GM23338 (cell line): ENCODE data around the gene DLK1. TPM values are rescaled to one million over a fixed set of nuclear protein-coding genes. Genes with fewer than 3 reads are reported as not detected.

Experiments
- CREB1 ChIP-seq: fragments of 250-450 bp; sonication (Bioruptor Pico); IDR thresholded peaks from 2 replicates; pipeline ENCODE4 v1.5.0; 2020; ENCODE audit warnings: low read depth, mild to moderate bottlenecking, moderate library complexity
- EZH2 ChIP-seq: fragments of 200-600 bp; sonication (generic); IDR thresholded peaks from one replicate; pipeline ENCODE4 v1.8.0; 2017; ENCODE audit warnings: antibody characterized with exemption, mild to moderate bottlenecking, low read depth; ENCODE audit not compliant: unreplicated experiment
- JUNB ChIP-seq: IDR thresholded peaks from one replicate; pipeline ENCODE4 v1.6.1; 2016; ENCODE audit warnings: antibody characterized with exemption; ENCODE audit not compliant: unreplicated experiment
- NANOG ChIP-seq: IDR thresholded peaks from 2 replicates; pipeline ENCODE4 v1.6.1; 2016; ENCODE audit warnings: antibody characterized with exemption, borderline replicate concordance
- POLR2AphosphoS5 ChIP-seq: IDR thresholded peaks from 2 replicates; pipeline ENCODE4 v1.6.1; 2016; ENCODE audit warnings: antibody characterized with exemption, low read depth
- ZNF114 ChIP-seq: fragments of 250-450 bp; sonication (Bioruptor Pico); IDR thresholded peaks from 2 replicates; pipeline ENCODE4 v1.5.0; 2020; ENCODE audit warnings: mild to moderate bottlenecking, moderate library complexity
- ZNF331 ChIP-seq: fragments of 250-450 bp; sonication (Bioruptor Pico); IDR thresholded peaks from 2 replicates; pipeline ENCODE4 v1.5.0; 2020; ENCODE audit warnings: low read depth, mild to moderate bottlenecking, moderate library complexity
- polyA plus RNA-seq: library from polyadenylated mRNA; unstranded; fragments of >200 nt; fragmentation: Nextera tagmentation; extraction: Ambion mirVana; gene quantifications from 2 replicates; pipeline ENCODE4 v1.2.1, GENCODE V29; 2016
- total RNA-seq: library from RNA; depleted of rRNA; stranded (reverse); fragments of >200 nt; shearing (Covaris generic); gene quantifications from 2 replicates; pipeline ENCODE4 v1.2.3, GENCODE V29; 2014
- TF ChIP-seq, protein P1 (sequence below): fragments of 250-450 bp; sonication (Bioruptor Pico); IDR thresholded peaks from 2 replicates; pipeline ENCODE4 v1.5.0; 2020; ENCODE audit warnings: mild to moderate bottlenecking, moderate library complexity
- TF ChIP-seq, protein P2 (sequence below), 2 experiments: fragments of 200-600 bp in 1 of 2; sonication (generic) in 1 of 2; conservative IDR thresholded peaks; 2 replicates each; pipeline versions ENCODE4 v1.5.1 to v1.6.1; 2016 to 2017; ENCODE audit warnings: antibody characterized with exemption in 2 of 2, low read depth in 2 of 2, mild to moderate bottlenecking in 2 of 2, moderate library complexity in 1 of 2
- TF ChIP-seq, protein P3 (sequence below): IDR thresholded peaks from 2 replicates; pipeline ENCODE4 v1.6.1; 2016; ENCODE audit warnings: antibody characterized with exemption

The DLK1 gene
- total and polyA plus RNA-seq, 2 experiments from 2014 or later, result 1.1 to 1.2 TPM

DNA sequence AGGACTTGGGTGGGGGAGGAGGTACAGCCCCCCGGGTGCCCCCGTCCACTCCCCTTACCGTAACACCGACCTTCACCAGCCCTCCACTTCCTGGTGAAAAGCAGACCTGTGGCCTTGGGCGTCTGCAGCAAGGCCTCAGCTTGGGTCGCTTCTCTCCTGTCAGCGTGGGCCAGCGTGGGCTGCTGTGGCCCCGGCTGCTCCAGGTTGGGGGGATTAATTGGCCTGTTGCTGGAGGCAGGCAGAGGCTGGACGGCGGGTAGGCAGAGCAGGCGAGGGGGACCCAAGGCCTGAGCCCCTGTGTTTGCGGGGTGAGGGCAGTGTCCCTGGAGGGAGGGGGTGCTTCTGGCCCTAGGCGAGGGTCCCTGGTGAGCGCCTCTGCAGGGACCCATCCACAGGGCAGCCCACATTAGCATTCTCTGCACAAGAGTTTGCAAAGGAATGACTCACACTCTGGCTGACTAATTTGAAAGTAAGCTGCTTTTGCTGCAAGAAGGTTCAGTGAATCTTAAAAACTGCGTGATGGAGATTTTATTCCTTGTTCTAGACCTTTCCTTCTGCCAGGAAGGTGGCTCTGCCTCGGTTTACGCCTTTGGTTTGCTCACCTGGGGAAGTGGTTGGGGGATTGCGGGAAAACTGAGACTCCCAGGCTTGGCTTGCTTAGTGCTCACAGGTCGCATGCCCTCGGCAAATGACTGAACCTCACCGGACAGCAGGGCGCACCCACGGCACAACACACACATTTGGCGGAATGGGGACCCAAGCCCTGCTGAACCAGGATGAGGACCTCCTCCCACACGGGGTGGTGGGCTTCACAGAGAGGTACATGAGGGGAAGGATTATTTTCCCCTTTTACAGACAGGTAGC lies 37.9 kb upstream of the DLK1 start (continued):
- TF ChIP-seq, protein P1, sequence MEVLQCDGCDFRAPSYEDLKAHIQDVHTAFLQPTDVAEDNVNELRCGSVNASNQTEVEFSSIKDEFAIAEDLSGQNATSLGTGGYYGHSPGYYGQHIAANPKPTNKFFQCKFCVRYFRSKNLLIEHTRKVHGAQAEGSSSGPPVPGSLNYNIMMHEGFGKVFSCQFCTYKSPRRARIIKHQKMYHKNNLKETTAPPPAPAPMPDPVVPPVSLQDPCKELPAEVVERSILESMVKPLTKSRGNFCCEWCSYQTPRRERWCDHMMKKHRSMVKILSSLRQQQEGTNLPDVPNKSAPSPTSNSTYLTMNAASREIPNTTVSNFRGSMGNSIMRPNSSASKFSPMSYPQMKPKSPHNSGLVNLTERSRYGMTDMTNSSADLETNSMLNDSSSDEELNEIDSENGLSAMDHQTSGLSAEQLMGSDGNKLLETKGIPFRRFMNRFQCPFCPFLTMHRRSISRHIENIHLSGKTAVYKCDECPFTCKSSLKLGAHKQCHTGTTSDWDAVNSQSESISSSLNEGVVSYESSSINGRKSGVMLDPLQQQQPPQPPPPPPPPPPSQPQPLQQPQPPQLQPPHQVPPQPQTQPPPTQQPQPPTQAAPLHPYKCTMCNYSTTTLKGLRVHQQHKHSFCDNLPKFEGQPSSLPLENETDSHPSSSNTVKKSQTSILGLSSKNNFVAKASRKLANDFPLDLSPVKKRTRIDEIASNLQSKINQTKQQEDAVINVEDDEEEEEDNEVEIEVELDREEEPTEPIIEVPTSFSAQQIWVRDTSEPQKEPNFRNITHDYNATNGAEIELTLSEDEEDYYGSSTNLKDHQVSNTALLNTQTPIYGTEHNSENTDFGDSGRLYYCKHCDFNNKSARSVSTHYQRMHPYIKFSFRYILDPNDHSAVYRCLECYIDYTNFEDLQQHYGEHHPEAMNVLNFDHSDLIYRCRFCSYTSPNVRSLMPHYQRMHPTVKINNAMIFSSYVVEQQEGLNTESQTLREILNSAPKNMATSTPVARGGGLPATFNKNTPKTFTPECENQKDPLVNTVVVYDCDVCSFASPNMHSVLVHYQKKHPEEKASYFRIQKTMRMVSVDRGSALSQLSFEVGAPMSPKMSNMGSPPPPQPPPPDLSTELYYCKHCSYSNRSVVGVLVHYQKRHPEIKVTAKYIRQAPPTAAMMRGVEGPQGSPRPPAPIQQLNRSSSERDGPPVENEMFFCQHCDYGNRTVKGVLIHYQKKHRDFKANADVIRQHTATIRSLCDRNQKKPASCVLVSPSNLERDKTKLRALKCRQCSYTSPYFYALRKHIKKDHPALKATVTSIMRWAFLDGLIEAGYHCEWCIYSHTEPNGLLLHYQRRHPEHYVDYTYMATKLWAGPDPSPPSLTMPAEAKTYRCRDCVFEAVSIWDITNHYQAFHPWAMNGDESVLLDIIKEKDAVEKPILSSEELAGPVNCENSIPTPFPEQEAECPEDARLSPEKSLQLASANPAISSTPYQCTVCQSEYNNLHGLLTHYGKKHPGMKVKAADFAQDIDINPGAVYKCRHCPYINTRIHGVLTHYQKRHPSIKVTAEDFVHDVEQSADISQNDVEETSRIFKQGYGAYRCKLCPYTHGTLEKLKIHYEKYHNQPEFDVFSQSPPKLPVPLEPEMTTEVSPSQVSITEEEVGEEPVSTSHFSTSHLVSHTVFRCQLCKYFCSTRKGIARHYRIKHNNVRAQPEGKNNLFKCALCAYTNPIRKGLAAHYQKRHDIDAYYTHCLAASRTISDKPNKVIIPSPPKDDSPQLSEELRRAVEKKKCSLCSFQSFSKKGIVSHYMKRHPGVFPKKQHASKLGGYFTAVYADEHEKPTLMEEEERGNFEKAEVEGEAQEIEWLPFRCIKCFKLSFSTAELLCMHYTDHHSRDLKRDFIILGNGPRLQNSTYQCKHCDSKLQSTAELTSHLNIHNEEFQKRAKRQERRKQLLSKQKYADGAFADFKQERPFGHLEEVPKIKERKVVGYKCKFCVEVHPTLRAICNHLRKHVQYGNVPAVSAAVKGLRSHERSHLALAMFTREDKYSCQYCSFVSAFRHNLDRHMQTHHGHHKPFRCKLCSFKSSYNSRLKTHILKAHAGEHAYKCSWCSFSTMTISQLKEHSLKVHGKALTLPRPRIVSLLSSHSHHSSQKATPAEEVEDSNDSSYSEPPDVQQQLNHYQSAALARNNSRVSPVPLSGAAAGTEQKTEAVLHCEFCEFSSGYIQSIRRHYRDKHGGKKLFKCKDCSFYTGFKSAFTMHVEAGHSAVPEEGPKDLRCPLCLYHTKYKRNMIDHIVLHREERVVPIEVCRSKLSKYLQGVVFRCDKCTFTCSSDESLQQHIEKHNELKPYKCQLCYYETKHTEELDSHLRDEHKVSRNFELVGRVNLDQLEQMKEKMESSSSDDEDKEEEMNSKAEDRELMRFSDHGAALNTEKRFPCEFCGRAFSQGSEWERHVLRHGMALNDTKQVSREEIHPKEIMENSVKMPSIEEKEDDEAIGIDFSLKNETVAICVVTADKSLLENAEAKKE, result no peak
- TF ChIP-seq POLR2AphosphoS5 (no peak), ZNF114 (CRISPR knock-in tag) (no peak), NANOG (no peak), ZNF331 (CRISPR knock-in tag) (no peak), CREB1 (no peak), JUNB (no peak), EZH2 (no peak)
- TF ChIP-seq, protein P2, sequence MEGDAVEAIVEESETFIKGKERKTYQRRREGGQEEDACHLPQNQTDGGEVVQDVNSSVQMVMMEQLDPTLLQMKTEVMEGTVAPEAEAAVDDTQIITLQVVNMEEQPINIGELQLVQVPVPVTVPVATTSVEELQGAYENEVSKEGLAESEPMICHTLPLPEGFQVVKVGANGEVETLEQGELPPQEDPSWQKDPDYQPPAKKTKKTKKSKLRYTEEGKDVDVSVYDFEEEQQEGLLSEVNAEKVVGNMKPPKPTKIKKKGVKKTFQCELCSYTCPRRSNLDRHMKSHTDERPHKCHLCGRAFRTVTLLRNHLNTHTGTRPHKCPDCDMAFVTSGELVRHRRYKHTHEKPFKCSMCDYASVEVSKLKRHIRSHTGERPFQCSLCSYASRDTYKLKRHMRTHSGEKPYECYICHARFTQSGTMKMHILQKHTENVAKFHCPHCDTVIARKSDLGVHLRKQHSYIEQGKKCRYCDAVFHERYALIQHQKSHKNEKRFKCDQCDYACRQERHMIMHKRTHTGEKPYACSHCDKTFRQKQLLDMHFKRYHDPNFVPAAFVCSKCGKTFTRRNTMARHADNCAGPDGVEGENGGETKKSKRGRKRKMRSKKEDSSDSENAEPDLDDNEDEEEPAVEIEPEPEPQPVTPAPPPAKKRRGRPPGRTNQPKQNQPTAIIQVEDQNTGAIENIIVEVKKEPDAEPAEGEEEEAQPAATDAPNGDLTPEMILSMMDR (conservative IDR thresholded peaks at IDR 0.05; ENCODE audit: low read depth in 2 of 2), result no peak
- TF ChIP-seq, protein P3, sequence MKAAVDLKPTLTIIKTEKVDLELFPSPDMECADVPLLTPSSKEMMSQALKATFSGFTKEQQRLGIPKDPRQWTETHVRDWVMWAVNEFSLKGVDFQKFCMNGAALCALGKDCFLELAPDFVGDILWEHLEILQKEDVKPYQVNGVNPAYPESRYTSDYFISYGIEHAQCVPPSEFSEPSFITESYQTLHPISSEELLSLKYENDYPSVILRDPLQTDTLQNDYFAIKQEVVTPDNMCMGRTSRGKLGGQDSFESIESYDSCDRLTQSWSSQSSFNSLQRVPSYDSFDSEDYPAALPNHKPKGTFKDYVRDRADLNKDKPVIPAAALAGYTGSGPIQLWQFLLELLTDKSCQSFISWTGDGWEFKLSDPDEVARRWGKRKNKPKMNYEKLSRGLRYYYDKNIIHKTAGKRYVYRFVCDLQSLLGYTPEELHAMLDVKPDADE, result no peak
